GM19395 (cell line): ENCODE results near the gene MNAT1.
"Not testable (repeated sequence)": the region's sequence is repeated elsewhere in the genome, so short reads cannot be mapped to it uniquely, and the experiment has no call there.

Source experiments
- ATAC-seq: cut with Tn5 transposase; IDR thresholded peaks from one replicate; pipeline ENCODE4 v1.9.1; 2021; ENCODE audit warnings: mild to moderate bottlenecking, moderate library complexity; ENCODE audit not compliant: unreplicated experiment

The MNAT1 gene

DNA sequence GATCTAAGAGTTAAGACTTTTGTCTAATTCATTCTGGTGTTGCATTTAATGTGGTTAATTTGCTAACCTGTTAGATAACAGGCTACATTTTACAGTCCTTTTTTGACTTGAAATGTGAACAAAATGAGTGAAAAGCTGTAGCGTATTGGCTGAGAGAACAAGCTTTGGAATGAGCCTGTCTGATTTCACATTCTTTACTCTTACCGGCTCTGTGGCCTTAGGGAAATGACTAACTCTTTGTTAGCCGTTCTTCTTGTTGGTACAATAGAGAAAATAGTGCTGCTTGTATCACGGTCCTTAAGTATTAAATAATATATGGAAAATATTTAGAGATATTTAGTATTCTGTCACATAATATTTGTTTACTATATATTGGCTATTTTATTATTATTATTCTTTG lies 1.9 kb downstream of the MNAT1 start:
- ATAC-seq: no peak

DNA sequence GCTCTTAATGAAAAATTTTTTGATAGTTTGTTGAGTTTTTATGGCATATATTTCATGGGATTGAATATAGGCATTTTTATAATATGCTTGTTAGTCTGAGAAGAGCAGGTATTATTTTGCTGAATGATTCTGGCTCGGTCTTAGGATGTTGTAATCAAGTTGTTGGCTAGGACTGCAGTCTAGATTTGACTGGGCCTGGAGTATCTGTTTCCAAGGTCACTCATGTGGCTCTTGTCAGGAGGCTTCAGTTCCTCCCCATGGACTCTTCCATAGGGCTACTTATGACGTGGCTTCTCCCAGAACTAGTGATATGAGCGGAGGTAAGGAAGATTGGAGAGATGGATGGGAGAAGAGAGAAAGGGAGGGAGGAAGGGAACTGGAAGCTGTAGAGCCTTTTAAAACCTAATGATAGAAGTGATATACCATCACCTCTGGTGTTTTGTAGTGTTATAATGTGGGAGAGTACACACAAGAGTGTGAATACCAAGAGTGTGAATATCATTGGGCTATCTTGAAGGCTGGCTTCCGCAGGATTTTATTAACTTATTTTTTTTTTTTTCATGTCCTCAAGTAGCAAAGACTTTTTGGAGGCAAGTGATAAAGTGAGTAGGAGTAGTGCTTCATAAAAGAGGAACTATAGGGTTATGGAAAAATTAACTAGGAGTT lies 4.4 kb downstream of the MNAT1 start:
- ATAC-seq: no peak

DNA sequence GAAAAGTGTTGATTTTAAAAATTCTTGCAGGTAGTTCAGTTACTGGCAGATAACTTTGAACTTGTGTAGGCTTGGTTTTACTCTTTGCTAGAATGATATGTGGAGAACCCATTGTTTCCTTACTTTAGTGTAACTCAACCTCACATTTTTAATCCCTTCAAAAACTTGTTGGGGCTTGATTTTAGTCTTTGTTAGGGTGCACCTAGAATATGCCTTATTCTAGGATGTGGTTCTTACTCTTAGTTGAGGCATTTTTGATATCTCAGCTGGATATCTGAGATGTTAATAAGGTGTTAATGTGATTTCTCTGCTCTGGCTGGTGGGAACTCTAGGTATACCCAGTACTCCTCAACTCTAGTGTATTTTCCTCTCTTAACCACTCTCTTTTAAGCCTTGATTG lies 10.0 kb downstream of the MNAT1 start:
- ATAC-seq: no peak

DNA sequence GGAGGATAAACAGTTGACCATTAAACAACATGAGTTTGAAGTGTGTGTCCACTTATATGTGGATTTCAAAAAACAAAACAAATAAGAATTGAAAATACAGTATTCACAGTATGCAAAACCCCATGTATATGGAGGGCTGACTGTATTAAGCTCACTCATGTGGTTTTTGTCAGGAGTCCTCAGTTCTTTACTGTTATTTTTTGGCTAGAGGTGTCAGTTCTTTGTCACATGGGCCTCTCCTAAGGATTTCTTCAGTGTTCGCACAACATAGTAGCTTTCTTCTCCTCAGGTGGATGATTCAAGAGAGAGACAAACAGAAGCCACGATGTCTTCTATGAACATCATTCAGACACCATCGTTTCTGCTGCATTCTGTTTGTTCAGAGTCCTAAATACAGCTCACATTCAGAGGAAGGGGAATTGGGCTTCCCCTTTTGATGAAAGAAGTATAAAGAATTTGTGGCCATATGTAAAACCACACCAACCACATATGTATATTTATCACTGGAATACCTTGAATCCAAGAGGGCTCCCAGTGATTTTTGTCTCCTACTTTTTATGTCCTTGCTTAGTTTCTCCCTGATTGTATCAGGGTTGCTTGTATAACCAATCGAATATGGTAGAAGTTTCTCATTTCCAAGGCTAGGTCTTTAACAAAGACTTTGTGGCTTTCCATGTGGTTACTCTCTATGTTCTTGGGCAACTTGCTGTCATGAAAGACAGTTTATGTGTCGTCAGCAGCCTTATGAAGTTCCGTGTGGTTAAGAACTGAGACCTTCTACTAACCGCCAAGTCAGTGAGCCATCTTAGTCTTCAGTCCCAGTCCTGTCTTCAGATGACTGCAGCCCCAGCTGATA lies 18.9 kb downstream of the MNAT1 start:
- ATAC-seq: peak; percentile 98

DNA sequence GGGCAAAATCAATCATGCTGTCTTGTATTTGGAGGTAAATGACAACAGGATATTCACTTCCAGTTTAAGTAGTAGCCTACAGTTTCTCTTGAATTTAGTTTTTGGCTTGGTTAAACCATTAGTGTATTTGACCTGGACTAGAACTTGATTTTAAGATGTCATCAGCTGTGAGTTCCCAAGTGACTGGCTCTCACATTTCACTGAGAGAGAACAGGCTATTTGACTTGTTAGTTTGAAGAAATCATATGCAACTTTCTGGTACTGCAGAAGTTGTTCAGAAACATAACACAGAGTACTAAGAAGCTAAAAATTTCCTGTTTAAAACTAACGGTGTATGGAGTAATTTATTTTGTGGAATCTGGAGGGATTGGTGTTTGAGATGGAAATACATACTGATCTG lies 22.3 kb downstream of the MNAT1 start:
- no peak for ATAC-seq

DNA sequence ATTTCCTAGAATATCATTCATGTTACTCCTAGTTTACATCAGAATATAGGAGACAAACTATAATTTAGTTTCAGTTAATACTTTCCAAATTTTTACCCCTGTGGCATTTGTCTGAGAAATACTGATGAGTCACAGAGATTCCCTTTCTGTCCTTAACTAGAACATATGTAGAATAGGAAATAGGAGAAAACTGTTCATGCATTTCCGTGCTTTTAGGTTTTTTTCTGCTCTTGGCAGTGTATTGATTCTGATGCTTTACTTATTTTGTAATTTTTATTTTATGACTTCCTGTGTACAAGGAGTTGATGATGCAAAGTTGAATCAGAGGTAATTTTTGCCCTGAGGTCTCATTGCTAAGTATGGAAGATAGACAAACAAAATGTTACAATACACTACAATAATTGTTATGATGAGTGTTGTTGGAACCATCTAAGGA lies 23.0 kb downstream of the MNAT1 start:
- no peak for ATAC-seq

DNA sequence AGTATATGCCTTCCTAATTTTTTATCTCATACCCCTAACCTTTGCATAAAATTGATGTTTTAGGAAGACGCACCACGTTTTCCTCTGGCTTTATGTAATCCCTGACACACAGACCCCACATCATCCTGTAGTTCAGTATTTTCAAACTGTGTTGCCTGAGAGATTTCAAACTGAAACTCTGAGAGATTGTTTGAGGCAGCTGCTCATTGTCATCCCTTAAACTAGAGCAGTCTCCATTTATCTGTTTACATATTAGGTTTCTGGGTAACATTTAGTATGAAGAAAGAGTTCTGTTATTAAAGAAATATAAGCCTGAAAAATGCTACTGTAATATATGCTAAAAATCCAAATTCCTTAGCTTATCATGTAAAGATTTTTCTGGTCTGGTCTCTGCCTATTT lies 24.3 kb downstream of the MNAT1 start:
- peak; percentile 49 for ATAC-seq

DNA sequence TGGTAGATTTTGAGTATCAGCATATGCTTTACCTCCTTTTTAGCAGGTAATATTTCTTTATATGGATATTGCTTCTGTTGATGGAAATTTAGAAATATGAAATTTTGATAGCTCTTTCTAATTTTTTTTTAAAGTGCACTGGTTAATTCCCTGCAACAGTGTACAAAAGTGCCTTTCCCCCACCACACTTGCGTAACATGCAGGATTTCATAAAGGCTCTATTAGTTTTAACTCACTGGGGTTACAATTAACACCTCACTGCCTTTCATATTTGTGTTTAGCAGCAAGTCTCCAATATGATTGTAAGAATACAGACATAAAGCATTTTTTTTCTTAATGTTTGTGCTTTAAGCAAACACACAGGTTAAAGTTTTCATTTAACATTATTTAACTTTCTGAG lies 25.6 kb downstream of the MNAT1 start:
- no peak for ATAC-seq

DNA sequence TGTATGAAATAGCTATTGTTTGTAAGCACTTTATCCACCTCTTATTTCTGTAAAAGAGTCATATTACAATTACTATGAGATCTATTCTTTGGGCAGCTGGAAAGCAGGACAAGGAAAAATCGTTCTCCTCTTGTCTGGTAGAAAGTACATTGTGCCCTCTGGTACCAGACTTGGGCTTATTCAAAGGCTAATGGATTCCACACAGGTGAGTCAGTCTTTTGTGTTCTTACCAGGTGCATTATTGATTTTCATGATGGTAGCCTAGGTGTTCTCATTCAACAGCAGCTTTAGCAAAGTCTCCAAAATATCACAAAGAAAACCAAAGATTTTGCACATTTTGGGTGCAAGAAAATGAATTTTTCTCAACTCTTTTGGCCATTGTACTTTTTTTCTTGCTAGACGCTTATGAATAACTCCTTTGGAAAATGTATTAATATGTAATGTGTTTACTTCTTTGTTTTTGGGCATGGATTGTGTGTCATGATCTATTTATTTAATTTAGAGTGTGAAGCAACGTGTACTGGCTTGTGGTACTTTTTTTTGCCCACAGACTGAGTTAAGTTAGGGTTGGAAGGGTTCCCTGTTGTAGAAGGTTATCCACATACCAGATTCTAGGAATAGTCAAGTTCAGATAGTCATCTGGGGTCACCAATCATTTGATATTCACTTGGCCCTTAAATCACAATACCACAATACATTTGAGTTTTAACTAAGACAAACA lies 26.2 kb downstream of the MNAT1 start:
- ATAC-seq: no peak

DNA sequence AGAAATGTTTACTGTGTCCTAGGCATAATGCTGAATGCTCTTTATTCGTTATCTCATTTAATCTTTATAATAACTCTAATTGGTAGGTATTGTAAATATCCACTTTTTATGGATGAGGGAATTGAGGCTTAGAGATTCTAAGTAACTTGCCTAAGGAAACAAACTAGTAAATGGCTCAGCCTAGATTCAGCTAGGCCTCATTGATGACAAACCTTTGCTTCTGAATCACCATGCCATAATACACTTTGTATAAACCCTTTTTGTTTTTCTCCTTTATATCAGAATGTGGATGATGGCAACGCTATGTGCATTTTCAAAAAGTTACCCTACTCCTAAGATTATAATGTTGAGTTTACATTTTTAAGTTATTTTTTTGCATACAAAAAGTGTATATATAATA lies 34.0 kb downstream of the MNAT1 start:
- no peak for ATAC-seq

DNA sequence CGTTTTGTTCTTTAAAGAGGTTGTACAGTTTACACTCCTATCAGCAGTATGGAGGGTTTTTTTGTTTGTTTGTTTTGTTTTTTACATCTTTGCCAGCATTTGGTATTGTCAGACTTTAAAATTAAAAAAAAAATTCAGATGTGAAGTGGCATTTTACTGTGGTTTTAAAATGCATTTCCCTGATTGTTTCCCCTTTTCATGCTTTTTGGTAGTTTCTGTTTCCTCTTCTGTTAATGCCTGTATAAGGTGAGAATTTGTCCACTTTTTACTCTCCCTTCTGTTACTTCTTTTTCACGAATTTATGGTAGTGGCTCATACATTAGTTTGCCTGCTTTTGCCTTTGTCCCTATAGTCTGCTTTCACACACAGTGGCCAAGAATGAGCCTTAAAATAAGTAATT lies 36.6 kb downstream of the MNAT1 start:
- no peak for ATAC-seq

DNA sequence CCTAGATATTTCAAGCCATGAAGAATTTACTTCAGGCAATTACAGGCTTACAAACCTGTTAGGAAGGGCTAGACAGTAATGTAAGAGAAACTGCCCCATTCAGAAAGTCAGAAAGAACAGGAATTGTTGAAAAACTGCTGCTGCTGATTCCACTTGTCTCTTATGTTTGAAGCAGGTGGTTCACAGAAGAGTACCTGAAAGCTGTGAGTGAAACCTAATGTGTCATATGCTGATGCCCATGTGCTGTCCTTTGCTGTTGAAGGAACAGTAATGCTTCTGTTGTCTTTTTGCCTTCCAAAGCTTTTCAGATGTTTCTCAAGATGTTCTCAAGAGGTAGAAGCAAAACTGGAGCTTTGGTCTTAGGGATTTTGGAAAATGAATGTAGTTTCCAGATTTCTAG lies 39.0 kb downstream of the MNAT1 start:
- ATAC-seq: peak; percentile 75

DNA sequence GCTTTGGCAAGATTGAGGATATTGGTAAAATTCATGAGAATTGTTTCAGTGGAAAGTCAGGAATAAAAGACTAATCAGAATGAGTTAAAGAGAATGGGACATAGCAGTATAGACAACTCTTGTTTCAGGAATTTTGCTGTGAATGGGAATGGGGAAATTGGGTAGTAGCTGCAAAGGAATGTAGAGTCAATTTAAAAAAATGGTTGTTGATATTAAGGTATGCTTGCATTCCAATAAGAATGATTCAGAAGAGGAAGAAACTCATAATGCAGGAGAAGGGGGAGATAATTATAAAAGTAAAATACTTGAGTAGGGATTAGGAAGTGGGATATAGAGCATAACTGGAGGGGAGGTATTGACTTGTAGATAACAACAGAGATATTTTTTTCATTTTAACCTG lies 40.7 kb downstream of the MNAT1 start:
- ATAC-seq: no peak

DNA sequence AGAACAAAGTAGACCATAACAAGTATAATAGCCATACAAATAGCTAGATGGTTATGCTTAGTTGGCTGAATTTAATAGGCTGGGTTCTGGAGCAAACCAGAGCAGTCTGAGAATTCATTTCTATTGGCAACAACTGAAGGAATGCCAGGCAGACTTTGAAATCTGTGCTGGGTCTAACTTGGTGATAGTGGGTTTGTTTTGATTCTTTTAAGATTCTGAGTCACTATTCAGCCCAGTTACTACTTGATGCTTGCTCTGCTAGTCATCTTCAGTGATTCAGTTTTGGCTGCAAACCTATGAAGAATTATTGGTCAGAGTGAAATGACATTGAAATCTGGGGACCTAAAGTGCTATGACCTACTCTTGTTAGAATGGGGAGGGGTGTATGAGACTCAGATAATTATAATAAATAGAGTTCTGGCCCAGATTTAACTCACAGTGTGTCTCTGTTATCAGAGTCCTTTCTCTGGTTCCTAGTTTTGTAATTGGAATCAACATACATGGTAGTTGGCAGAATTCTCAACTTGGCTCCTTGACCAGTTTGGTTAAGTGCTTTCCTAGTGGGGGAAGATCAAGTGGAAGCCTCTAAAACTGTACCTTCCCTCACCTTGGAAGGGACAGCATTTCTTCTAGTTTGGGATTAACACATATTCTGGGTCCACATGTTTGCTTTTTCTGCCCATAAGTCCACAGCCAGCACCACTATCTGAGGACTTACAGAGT lies 43.5 kb downstream of the MNAT1 start:
- ATAC-seq: no peak

DNA sequence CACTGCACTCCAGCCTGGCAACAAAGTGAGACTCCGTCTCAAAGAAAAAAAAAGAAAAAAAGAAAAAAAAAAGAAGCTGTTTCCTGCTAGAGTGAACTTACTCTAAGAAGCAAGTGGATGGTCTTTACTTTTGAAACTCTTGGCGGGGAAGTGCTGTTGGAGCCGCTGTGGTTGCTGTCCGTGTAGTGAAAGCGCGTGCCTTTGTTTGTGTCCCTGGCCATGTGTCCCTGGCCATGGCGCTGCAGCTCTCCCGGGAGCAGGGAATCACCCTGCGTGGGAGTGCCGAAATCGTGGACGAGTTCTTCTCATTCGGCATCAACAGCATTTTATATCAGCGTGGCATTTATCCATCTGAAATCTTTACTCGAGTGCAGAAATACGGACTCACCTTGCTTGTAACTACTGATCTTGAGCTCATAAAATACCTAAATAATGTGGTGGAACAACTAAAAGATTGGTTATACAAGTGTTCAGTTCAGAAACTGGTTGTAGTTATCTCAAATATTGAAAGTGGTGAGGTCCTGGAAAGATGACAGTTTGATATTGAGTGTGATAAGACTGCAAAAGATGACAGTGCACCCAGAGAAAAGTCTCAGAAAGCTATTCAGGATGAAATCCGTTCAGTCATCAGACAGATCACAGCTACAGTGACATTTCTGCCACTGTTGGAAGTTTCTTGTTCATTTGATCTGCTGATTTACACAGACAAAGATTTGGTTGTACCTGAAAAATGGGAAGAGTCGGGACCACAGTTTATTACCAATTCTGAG lies 45.4 kb downstream of the MNAT1 start:
- not testable (repeated sequence) for ATAC-seq

DNA sequence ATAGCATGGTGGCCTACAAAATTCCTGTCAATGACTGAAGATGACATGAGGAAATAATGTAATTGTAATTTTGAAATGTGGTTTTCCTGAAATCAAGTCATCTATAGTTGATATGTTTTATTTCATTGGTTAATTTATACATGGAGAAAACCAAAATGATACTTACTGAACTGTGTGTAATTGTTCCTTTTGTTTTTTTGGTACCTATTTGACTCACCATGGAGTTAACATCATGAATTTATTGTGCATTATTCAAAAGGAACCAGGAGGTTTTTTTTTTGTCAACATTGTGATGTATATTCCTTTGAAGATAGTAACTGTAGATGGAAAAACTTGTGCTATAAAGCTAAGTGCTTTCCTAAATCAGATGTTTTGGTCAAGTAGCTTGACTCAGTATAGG lies 46.0 kb downstream of the MNAT1 start:
- ATAC-seq: not testable (repeated sequence)

DNA sequence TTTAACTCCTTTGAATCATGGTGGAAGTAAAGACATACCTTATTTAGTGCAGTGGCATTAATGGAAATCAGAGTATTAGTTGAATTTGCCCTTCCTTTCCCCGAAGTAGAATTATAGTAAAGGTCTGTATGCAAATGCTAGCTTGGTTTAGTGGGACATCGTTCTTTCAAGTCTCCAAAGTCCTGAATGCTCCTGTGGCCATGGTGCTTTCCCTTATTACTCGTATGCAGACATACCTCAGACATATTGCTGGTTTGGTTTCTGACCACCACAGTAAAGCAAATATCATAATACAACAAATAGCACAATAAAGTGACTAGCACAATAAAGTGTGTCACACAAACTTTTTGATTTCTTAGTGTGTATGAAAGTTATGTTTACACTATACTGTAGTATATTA lies 52.3 kb downstream of the MNAT1 start:
- ATAC-seq: no peak

DNA sequence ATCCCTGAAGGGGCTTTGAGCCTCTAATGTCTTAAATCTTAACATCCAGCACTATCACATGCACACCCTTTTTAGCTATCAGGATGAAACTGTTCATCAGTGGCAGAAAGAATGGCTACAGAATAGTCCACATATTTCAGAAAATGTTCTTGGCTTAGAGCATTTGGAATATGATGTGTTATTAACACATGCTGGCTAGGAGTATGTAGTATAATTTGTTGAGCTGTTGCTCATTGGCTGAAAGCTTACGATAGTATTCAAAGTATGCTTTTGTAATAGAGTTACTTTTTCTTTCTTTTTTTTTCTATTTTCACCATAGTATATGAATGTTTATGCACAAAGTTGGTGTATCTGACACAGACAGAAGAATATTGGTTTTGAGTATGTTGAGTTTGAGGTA lies 55.1 kb downstream of the MNAT1 start:
- no peak for ATAC-seq

DNA sequence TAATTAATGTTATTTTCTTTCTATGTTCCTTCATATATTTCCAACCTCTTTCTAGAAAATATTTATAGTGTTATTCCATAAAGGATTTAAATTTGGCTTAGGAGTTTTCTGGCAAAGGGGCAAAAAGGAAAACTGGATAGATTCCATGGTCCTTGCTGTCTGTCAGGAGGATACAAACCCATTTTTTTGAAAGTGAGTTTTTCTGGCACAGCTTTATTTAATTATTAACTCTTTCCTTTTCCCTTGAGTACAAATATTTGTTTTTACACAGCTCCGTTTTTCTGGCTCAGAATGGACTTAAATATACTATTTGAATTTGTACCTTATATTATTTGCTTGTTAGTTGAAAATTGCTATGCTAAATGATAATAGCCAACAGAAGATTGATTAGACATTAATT lies 56.3 kb downstream of the MNAT1 start:
- ATAC-seq: no peak

DNA sequence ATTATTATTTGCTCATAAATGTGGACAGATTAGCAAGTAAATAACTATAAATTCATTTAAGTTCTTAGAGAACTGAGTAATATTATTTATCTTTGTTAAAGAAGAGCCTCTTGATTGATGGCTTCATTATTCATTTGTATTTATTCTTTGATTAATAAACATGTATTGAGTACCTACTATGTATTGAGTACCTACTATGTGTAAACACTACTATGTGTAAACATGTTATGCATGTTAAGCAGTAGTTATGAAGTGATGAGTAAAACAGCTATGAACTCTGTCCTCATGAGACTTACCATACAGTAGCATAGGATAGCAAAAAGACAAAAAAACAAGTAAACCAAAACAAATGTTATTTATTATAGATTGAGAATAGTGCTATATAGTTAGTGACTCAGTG lies 61.9 kb downstream of the MNAT1 start:
- no peak for ATAC-seq
